Epithelial cell of esophagus (primary cell): ENCODE data around the gene STAT6.
"Not testable (repeated sequence)": the region's sequence is repeated elsewhere in the genome, so short reads cannot be mapped to it uniquely, and the experiment has no call there.

Experiments used
- DNase-seq: peaks from one replicate; pipeline ENCODE4 v3.0.0; 2010; ENCODE audit warnings: low read depth
- H3K4me3 ChIP-seq: 2 replicates; pipeline ENCODE4 v1.5.1; 2011; ENCODE audit warnings: mild to moderate bottlenecking, low read length, control low read depth
- CTCF ChIP-seq: IDR thresholded peaks from 2 replicates; pipeline ENCODE4 v1.5.1; 2011; ENCODE audit warnings: low read depth, mild to moderate bottlenecking, low read length, control low read depth, inconsistent platforms; ENCODE audit not compliant: insufficient read depth; ENCODE audit errors: missing control alignments

Gene STAT6

GRCh38 chr12:57087010-57087690 lies 24.0 kb downstream of the STAT6 start:
- no peak for TF ChIP-seq CTCF
- DNase-seq: peak; percentile 90
- H3K4me3 ChIP-seq: peak overlapping the region; percentile 74

- peak overlapping the region; percentile 74 for H3K4me3 ChIP-seq
- peak; percentile 70 for DNase-seq
- no peak for TF ChIP-seq CTCF
Measured at GRCh38 chr12:57086493-57087009, 24.6 kb downstream of the STAT6 start.

GRCh38 chr12:57085999-57086492 lies 25.1 kb downstream of the STAT6 start:
- H3K4me3 ChIP-seq: peak overlapping the region; percentile 74
- TF ChIP-seq CTCF: no peak
- DNase-seq: peak; percentile 30

GRCh38 chr12:57080855-57081254 lies 30.3 kb downstream of the STAT6 start:
- no peak for TF ChIP-seq CTCF
- H3K4me3 ChIP-seq: no peak overlapping the region
- no peak for DNase-seq

GRCh38 chr12:57079821-57080220 lies 31.3 kb downstream of the STAT6 start:
- no peak for TF ChIP-seq CTCF
- no peak overlapping the region for H3K4me3 ChIP-seq
- DNase-seq: no peak

- H3K4me3 ChIP-seq: peak within 1 kb of the TSS; percentile 72
- TF ChIP-seq CTCF: no peak
- peak; percentile 100 for DNase-seq
Measured at GRCh38 chr12:57078519-57079404, 32.4 kb downstream of the STAT6 start, which contains the start of gene NEMP1. Gene NEMP1, minus strand, starts transcription at chr12:57078791. Its CDS starts 46 bp downstream, at chr12:57078745.

GRCh38 chr12:57073566-57074450 lies 37.4 kb downstream of the STAT6 start:
- H3K4me3 ChIP-seq, DNase-seq: not testable (repeated sequence)
